Smooth muscle cell (in vitro differentiated cells): ENCODE results near the gene MFSD6L. TPM values are rescaled to one million over a fixed set of nuclear protein-coding genes. Genes with fewer than 3 reads are reported as not detected.

Source experiments
- DNase-seq: peaks from one replicate; lab custom pipeline; 2025; ENCODE audit not compliant: unreplicated experiment; lab: John Stamatoyannopoulos, UW
- H2AFZ ChIP-seq: fragments of 200-600 bp; sonication (generic); 2 replicates; pipeline ENCODE4 v1.6.0; 2016; ENCODE audit warnings: antibody characterized with exemption, low read depth, mild to moderate bottlenecking
- H3F3A ChIP-seq: fragments of 200-600 bp; sonication (generic); 2 replicates; pipeline ENCODE4 v1.6.0; 2017; ENCODE audit warnings: antibody characterized with exemption, low read depth
- H3K27ac ChIP-seq: fragments of 200-600 bp; sonication (generic); 2 replicates; pipeline ENCODE4 v1.5.1; 2016; ENCODE audit warnings: low read depth, mild to moderate bottlenecking
- H3K27me3 ChIP-seq: fragments of 200-600 bp; sonication (generic); 2 replicates; pipeline ENCODE4 v1.6.1; 2016; ENCODE audit warnings: low read depth, mild to moderate bottlenecking
- H3K36me3 ChIP-seq: fragments of 200-600 bp; sonication (generic); 2 replicates; pipeline ENCODE4 v1.5.1; 2016; ENCODE audit warnings: low read depth
- H3K4me1 ChIP-seq: fragments of 200-600 bp; sonication (generic); 2 replicates; pipeline ENCODE4 v1.5.1; 2016; ENCODE audit warnings: low read depth
- H3K4me2 ChIP-seq: fragments of 200-600 bp; sonication (generic); 2 replicates; pipeline ENCODE4 v1.6.0; 2016; ENCODE audit warnings: mild to moderate bottlenecking
- H3K4me3 ChIP-seq: fragments of 200-600 bp; sonication (generic); 2 replicates; pipeline ENCODE4 v1.5.1; 2016; ENCODE audit warnings: mild to moderate bottlenecking
- H3K79me2 ChIP-seq: fragments of 200-600 bp; sonication (generic); 2 replicates; pipeline ENCODE4 v1.6.0; 2016; ENCODE audit warnings: low read depth, mild to moderate bottlenecking
- H3K9ac ChIP-seq: fragments of 200-600 bp; sonication (generic); 2 replicates; pipeline ENCODE4 v1.6.0; 2016; ENCODE audit warnings: low read depth
- H3K9me3 ChIP-seq: fragments of 200-600 bp; sonication (generic); replicated peaks from 2 replicates; pipeline ENCODE4 v1.5.1; 2016; ENCODE audit warnings: low read depth
- H4K20me1 ChIP-seq: fragments of 200-600 bp; sonication (generic); 2 replicates; pipeline ENCODE4 v1.6.0; 2016; ENCODE audit warnings: low read depth
- WGBS: methylation state at CpG from one replicate; pipeline ENCODE4 v1.1.7; 2016; ENCODE audit warnings: low lambda C conversion rate; 5-methylcytosine and 5-hydroxymethylcytosine counted together
- polyA plus RNA-seq: library from polyadenylated mRNA; unstranded; fragments of >200 nt; fragmentation: Nextera tagmentation; extraction: Ambion mirVana; gene quantifications from 2 replicates; pipeline ENCODE4 v1.2.1, GENCODE V29; 2016
- total RNA-seq: library from RNA; depleted of rRNA; stranded (reverse); fragments of >200 nt; gene quantifications from 2 replicates; pipeline ENCODE4 v1.2.3, GENCODE V29; 2014
- TF ChIP-seq, protein P1 (sequence below): fragments of 200-600 bp; sonication (generic); IDR thresholded peaks from 2 replicates; pipeline ENCODE4 v1.5.1; 2017; ENCODE audit warnings: borderline replicate concordance, mild to moderate bottlenecking, antibody characterized with exemption; ENCODE audit not compliant: insufficient read depth, poor library complexity, severe bottlenecking

The MFSD6L gene
- total and polyA plus RNA-seq, 2 experiments from 2014 or later: 0.13 TPM; not detected in 1

DNA sequence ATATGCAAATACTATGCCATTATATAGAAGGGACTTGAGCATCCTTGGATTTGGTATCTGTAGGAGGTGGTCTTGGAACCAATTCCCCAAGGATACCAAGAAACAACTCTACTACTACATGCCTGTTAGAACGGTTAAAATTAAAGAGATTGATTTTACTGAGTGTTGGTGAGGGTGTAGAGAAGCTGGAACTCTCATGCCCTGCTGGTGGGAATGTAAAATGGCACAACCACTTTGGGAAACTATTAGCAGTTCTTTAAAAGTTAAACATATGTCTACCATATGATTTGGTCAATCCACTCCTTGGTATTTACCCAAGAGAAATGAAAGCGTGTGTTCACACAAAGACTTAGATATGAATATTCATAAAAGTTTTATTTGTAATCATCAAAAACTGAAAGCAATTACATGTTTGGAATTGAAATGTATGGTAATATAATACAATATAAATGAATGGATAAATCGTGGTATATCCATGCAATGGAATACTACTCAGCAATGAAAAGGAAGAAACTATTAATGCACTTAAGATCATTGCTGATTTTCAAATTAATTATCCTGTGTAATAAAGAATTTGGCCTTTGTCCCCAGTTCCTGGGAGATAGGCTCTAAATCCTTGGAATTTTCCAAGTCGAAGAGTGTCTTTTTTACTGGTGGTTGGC lies 7.8 kb downstream of the MFSD6L start:
- no peak overlapping the region for H3K4me3 ChIP-seq
- peaks cover 4% of the 10 kb centered on the region for H3F3A ChIP-seq
- no peak overlapping the region for H3K4me2 ChIP-seq
- no peak overlapping the region for H3K9ac ChIP-seq
- DNase-seq: no peak
- no peaks in the 10 kb centered on the region for H3K79me2 ChIP-seq
- no peaks in the 10 kb centered on the region for H3K9me3 ChIP-seq
- H3K27ac ChIP-seq: no peak overlapping the region
- WGBS: 83% methylated on average over 4 of the region's 4 CpGs
- TF ChIP-seq, protein P1, sequence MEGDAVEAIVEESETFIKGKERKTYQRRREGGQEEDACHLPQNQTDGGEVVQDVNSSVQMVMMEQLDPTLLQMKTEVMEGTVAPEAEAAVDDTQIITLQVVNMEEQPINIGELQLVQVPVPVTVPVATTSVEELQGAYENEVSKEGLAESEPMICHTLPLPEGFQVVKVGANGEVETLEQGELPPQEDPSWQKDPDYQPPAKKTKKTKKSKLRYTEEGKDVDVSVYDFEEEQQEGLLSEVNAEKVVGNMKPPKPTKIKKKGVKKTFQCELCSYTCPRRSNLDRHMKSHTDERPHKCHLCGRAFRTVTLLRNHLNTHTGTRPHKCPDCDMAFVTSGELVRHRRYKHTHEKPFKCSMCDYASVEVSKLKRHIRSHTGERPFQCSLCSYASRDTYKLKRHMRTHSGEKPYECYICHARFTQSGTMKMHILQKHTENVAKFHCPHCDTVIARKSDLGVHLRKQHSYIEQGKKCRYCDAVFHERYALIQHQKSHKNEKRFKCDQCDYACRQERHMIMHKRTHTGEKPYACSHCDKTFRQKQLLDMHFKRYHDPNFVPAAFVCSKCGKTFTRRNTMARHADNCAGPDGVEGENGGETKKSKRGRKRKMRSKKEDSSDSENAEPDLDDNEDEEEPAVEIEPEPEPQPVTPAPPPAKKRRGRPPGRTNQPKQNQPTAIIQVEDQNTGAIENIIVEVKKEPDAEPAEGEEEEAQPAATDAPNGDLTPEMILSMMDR: peak; percentile 26
- H3K4me1 ChIP-seq: no peaks in the 10 kb centered on the region
- H2AFZ ChIP-seq: no peak overlapping the region
- H4K20me1 ChIP-seq: no peaks in the 10 kb centered on the region
- peaks cover 4% of the 10 kb centered on the region for H3K27me3 ChIP-seq
- no peaks in the 10 kb centered on the region for H3K36me3 ChIP-seq

DNA sequence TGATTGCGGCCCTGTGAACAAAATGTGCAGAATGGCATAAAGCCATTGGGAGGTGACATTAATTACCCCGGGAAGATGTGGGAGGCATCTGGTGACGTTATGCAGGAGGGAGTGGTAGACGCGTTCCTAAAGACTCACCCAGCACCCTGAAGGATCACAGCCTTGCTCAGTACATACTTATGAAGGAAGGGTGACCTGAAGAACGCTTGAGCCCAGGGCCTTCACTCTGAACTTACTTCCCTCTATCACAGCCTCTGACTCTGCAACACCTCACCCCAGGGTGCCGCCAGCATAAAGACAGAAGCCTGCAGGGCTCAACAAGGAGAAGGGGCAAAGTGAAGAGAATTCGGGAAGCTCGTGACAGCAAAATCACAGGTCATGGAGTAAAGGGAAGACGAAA lies 9.4 kb downstream of the MFSD6L start:
- peaks cover 4% of the 10 kb centered on the region for H3F3A ChIP-seq
- no peaks in the 10 kb centered on the region for H4K20me1 ChIP-seq
- H3K27me3 ChIP-seq: no peaks in the 10 kb centered on the region
- H3K36me3 ChIP-seq: no peaks in the 10 kb centered on the region
- H3K4me1 ChIP-seq: no peaks in the 10 kb centered on the region
- no peak overlapping the region for H3K27ac ChIP-seq
- H3K9me3 ChIP-seq: no peaks in the 10 kb centered on the region
- no peak overlapping the region for H2AFZ ChIP-seq
- DNase-seq: no peak
- no peak overlapping the region for H3K4me2 ChIP-seq
- no peak overlapping the region for H3K4me3 ChIP-seq
- TF ChIP-seq, protein P1: no peak
- WGBS: 78% methylated on average over 10 of the region's 10 CpGs
- no peak overlapping the region for H3K9ac ChIP-seq
- no peaks in the 10 kb centered on the region for H3K79me2 ChIP-seq

DNA sequence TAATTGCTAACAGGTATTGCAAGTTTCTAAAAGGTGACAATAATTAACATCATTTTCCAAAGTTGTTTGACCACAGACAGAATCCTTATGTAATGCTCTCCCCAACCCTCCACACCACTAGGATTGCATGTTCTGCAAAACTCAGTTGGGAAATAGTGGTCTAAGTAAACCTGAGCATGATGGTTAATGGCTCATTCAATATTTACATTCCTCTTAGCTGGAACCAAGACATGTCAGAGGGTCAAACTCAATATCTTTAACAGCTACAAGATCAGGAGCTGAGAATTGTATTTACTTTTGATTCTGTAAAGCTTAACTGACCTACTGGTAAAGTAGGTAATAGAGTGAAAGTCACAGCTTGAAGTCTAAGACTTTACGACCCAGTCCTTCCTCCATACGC lies 10.2 kb downstream of the MFSD6L start:
- H3F3A ChIP-seq: peaks cover 4% of the 10 kb centered on the region
- H3K79me2 ChIP-seq: no peaks in the 10 kb centered on the region
- no peak overlapping the region for H3K9ac ChIP-seq
- H3K9me3 ChIP-seq: no peaks in the 10 kb centered on the region
- no peak overlapping the region for H3K27ac ChIP-seq
- H3K4me2 ChIP-seq: no peak overlapping the region
- no peaks in the 10 kb centered on the region for H3K4me1 ChIP-seq
- no peak for DNase-seq
- 93% methylated on average over 2 of the region's 2 CpGs for WGBS
- no peak overlapping the region for H3K4me3 ChIP-seq
- H3K36me3 ChIP-seq: no peaks in the 10 kb centered on the region
- H2AFZ ChIP-seq: no peak overlapping the region
- H3K27me3 ChIP-seq: no peaks in the 10 kb centered on the region
- no peaks in the 10 kb centered on the region for H4K20me1 ChIP-seq
- TF ChIP-seq, protein P1: no peak
